Mammary epithelial cell (primary cell): ENCODE results near the gene ELOVL5.

ENCODE experiments used
- CTCF ChIP-seq, 2 donors: IDR thresholded peaks in 1 of 2; conservative IDR thresholded peaks in 1 of 2; 2 replicates each; pipeline ENCODE4 v1.5.1; 2011 to 2012; ENCODE audit warnings: inconsistent platforms in 2 of 2, low read length in 2 of 2, mild to moderate bottlenecking in 2 of 2, control low read depth in 1 of 2, low read depth in 1 of 2; ENCODE audit not compliant: insufficient read depth in 1 of 2; ENCODE audit errors: extremely low read depth in 1 of 2
- EZH2 ChIP-seq: IDR thresholded peaks from 2 replicates; pipeline ENCODE4 v1.6.1; 2012; ENCODE audit warnings: low read length, inconsistent platforms, borderline replicate concordance

- TF ChIP-seq CTCF (conservative IDR thresholded peaks at IDR 0.05 in 1 of 2, IDR thresholded peaks at IDR 0.05 in 1 of 2; ENCODE audit: extremely low read depth in 1 of 2, insufficient read depth in 1 of 2, low read depth in 1 of 2, low read length in 2 of 2) (no peak), EZH2 (no peak)
Observed at GRCh38 chr6:53250176-53251032, 98.3 kb downstream of the ELOVL5 start.
